Activated naive CD4-positive, alpha-beta T cell treated with anti-CD3 and anti-CD28 coated beads, Interleukin-2, amount 50 U/mL, for 72 hours (primary cell): ENCODE data around the gene ETS2. TPM values are rescaled to one million over a fixed set of nuclear protein-coding genes. Genes with fewer than 3 reads are reported as not detected.
A peak's percentile ranks its signal among the peaks of the same experiment; 100 is the strongest.

Source experiments
- ATAC-seq, 2 donors: fragments of 150-1000 bp; cut with Tn5 transposase; 2 replicates each; pipeline ENCODE4 v1.10.0; 2021; ENCODE audit warnings: mild to moderate bottlenecking in 2 of 2, moderate library complexity in 2 of 2
- DNase-seq, 2 donors: peaks; one replicate each; pipeline ENCODE4 v3.0.0; 2021 to 2022; ENCODE audit warnings: low spot score in 2 of 2
- H3K27ac Mint-ChIP-seq, 2 donors: one replicate each; pipeline ENCODE4 v1.8.0; 2022; ENCODE audit warnings: mild to moderate bottlenecking in 2 of 2, mixed read lengths in 2 of 2
- H3K36me3 Mint-ChIP-seq, 2 donors: one replicate each; pipeline ENCODE4 v1.8.0; 2022; ENCODE audit warnings: mixed read lengths in 2 of 2
- H3K9me3 Mint-ChIP-seq, 2 donors: one replicate each; pipeline ENCODE4 v1.8.0; 2022; ENCODE audit warnings: mixed read lengths in 2 of 2
- total RNA-seq, 2 donors: library from RNA; stranded (reverse); gene quantifications; one replicate each; pipeline ENCODE4 v1.2.3, GENCODE V29; 2022

The ETS2 gene
- total RNA-seq, 2 donors from 2014 or later: 35.8 to 48.3 TPM

DNA sequence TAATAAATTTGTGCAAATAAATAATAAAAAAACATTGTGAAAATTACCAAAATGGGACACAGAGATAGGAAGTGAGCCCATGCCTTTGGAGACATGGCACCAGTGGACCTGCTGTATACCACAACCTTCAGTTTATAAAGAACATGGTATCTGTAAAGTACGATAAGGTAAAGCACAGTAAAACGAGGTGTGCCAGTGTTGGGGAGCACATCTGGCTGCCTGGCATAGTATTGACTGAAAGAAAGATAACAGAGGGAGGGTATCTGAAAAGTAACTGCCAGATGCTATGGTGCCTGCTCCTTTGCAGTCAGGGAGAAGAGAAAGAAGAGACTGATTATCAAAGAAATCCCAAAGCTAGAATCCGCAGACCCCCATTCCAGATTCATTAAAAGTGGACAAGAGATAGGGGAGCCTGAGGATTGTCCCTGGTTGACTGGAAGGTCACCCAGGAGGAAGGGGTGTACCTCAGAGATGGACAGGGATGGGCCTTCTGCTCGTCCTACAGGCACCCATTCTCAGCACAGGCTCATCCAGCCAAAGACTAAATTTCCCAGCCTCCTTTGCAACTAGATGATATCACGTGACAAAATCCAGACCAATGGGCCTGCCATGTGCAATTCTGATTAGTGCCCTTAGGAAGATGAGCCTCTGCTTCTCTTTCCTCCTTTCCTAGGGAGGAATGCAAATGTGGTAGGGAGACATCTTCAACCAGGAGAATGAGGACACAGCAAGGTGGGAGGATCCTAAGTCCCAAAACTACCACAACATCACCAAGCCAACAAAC, 12.9 kb upstream of the ETS2 start:
- peaks cover 0 to 4% of the 10 kb centered on the region in 2 donors for H3K9me3 Mint-ChIP-seq
- no peaks in the 10 kb centered on the region for H3K36me3 Mint-ChIP-seq
- DNase-seq: no peak
- no peak for ATAC-seq
- H3K27ac Mint-ChIP-seq: no peak overlapping the region

- Mint-ChIP-seq H3K27ac (no peak overlapping the region), H3K36me3 (no peaks in the 10 kb centered on the region), H3K9me3 (peaks cover 0 to 4% of the 10 kb centered on the region in 2 donors)
- DNase-seq: no peak
- ATAC-seq: no peak
Measured at GRCh38 chr21:38793926-38794713, 11.6 kb upstream of the ETS2 start.

- Mint-ChIP-seq H3K36me3 (no peaks in the 10 kb centered on the region), H3K9me3 (peaks cover 0 to 4% of the 10 kb centered on the region in 2 donors), H3K27ac (no peak overlapping the region)
- ATAC-seq: no peak
- no peak for DNase-seq
Measured at GRCh38 chr21:38794978-38795377, 10.8 kb upstream of the ETS2 start.

DNA sequence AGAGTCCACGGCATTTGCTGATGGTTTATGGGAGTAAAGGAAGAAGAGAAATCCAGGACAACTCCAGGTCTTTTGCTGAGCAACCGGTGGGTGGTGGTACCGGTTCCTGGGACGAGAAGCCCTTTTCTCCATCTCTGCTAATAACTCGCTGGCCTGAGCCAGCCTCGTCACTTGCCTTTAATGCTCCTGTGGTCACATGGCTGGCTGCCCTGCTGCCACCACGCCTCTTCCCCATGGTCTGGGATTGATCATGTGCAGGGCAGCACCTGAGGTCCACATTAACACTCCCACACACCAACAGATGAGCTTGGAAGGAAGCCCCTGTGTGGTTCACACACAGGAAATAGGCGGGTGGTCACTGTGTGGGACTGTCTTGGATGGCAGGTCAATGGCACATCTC, 10.3 kb upstream of the ETS2 start:
- DNase-seq (no peak), ATAC-seq (no peak)
- Mint-ChIP-seq H3K36me3 (no peaks in the 10 kb centered on the region), H3K27ac (no peak overlapping the region), H3K9me3 (peaks cover 0 to 4% of the 10 kb centered on the region in 2 donors)

DNA sequence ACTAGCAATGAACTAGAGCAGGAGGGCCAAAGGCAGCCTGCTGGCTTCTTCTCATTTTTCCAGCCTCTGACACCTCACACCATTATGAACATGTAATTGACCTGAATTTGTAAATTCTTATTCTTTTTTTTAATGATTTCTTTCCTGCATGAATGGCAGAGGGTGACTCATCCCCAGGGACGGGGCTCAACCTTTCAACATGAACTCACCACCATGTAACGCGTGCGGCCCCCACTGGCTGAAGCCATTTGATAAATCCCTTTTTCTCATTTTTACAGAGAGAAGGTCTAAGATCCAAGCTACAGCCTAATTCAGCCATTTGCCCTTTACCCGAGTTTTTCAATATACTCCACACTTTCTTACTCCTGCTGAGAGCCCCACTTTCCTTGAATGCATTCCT, 9.3 kb upstream of the ETS2 start:
- Mint-ChIP-seq H3K27ac (no peak overlapping the region), H3K9me3 (peaks cover 0 to 4% of the 10 kb centered on the region in 2 donors), H3K36me3 (no peaks in the 10 kb centered on the region)
- DNase-seq (no peak), ATAC-seq (no peak)

- DNase-seq (no peak), ATAC-seq (peak in 1 of 2 donors; percentile 27)
- Mint-ChIP-seq H3K9me3 (no peaks in the 10 kb centered on the region), H3K36me3 (no peaks in the 10 kb centered on the region), H3K27ac (no peak overlapping the region)
Measured at GRCh38 chr21:38797470-38797869, 8.3 kb upstream of the ETS2 start.

- no peak for DNase-seq
- no peaks in the 10 kb centered on the region for H3K9me3 Mint-ChIP-seq
- no peak overlapping the region for H3K27ac Mint-ChIP-seq
- no peak for ATAC-seq
- no peaks in the 10 kb centered on the region for H3K36me3 Mint-ChIP-seq
Measured at GRCh38 chr21:38798081-38798480, 7.6 kb upstream of the ETS2 start.

DNA sequence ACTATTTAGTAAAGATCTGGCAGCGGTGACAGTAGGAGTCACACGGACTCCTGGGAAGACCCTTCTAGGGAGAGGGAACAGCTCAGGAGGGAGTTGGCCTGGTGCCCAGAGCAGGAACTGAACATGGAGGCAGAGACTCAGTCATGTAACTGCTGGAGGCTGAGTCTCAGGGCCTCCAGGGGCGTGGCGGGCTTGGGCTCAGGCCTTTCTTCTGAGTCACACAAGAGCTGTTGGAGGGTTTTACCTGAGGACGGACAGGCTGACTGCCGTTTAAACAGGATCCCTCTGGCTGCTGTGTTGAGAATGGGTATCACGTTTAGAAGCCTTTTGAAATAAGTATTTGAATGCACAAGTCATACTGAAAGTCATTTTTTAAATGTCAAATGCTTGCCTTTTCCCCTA, 7.2 kb upstream of the ETS2 start:
- Mint-ChIP-seq H3K36me3 (no peaks in the 10 kb centered on the region), H3K27ac (peak overlapping the region in 1 of 2 donors; percentile 23), H3K9me3 (no peaks in the 10 kb centered on the region)
- peak; percentile 85 to 87 for ATAC-seq
- peak in 1 of 2 donors; percentile 22 for DNase-seq

DNA sequence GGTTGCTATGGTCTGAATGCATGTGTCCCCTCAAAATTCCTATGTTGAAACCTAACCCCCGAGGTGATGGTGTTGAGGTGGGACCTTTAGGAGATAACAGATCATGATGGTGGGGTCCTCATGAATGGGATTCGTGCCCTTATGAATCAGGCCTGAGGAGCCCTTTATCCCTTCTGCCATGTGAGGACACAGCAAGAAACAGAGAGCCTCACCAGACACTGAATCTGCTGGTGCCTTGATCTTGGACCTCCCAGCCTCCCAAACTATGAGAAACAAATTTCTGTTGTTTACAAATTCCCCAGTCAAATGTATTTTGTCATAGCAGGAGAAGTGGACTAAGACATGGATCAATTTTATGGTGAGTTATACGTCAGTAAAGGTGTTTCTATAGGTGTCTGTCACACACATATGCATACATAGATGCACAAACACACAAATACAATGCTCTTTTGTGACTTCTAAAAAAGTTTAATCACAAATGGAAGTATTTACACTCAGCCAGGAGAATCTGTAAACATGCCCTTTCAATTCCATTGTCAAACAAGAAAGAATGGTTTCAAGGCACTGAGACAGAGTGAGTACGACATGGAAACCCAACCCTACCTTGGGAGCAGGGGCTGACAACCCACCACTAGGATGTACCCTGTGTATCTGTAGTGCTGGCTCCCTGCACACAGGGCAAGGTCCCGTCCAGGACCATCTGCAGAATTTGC, 5.5 kb upstream of the ETS2 start:
- Mint-ChIP-seq H3K9me3 (no peaks in the 10 kb centered on the region), H3K36me3 (no peaks in the 10 kb centered on the region), H3K27ac (no peak overlapping the region)
- DNase-seq (no peak), ATAC-seq (no peak)

GRCh38 chr21:38800924-38801744, 4.6 kb upstream of the ETS2 start:
- Mint-ChIP-seq H3K27ac (no peak overlapping the region), H3K36me3 (no peaks in the 10 kb centered on the region), H3K9me3 (no peaks in the 10 kb centered on the region)
- ATAC-seq (no peak), DNase-seq (no peak)

- ATAC-seq: no peak
- no peak overlapping the region for H3K27ac Mint-ChIP-seq
- DNase-seq: no peak
- H3K9me3 Mint-ChIP-seq: no peaks in the 10 kb centered on the region
- H3K36me3 Mint-ChIP-seq: peaks cover 0 to 9% of the 10 kb centered on the region in 2 donors
Measured at GRCh38 chr21:38802050-38803026, 3.4 kb upstream of the ETS2 start.

DNA sequence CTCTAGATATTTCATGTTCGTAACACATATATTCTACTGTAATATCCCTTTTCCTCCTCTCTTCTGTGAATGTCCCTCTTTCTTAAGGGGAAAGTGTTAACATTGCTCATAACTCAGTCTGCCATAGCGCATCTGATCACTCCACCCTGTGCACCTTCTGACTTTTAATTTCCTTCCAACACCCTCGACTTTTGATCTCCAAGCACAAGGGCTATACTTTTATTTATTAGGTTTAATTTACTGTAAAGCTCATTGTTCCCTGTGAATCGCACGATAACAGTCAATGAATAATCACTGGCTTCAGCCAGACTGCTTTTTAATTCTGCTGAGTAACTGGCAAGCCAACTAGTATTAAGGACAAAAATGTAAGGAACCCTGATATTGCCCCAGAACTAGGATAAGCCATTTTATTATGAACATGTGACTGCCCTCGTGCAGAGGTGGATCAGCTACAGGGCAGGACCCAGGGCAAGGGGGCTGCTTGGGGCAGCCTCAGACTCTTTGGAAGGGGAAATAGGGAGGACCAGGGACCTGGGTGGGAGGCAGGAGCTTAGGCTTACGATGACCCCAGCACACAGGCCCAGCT, 2.6 kb upstream of the ETS2 start:
- H3K27ac Mint-ChIP-seq: peak overlapping the region in 1 of 2 donors; percentile 93
- peaks cover 8 to 17% of the 10 kb centered on the region in 2 donors for H3K36me3 Mint-ChIP-seq
- H3K9me3 Mint-ChIP-seq: no peaks in the 10 kb centered on the region
- ATAC-seq: no peak
- no peak for DNase-seq

DNA sequence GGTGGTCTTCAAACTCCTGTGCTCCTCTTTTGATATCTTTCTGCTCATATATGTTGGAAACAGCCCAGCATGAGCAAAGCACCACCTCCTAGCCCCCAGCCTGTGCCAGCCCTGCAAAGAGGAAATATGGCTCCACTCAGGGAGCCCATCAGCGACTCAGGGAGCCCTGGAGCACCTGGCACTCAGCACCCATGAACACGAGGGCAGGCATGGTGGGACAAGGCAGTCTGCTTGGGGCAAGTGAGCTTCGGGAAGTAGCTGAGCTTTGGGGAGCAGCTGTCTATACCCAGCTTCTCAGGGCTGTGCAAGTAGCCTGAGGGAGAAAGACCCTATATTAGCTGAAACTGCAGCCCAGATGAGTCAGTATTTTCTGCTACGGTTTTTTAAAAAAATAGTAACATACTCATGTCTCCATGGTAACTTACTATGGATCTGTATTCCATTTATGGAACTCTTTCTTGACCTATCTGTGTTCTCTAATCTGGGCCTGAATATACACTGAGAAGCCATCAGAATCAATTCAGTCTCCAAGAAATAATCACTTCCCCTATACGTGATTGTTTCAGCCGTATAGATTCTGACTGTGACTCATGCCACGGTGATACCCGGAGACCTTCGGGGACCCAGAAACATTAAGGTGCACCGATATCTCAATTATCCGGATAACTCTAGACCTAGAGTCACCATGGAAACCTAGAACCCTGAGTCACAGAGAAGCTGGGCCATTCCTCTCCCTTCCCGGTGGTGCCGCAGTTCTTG, 1.5 kb upstream of the ETS2 start:
- H3K36me3 Mint-ChIP-seq: peaks cover 15 to 22% of the 10 kb centered on the region in 2 donors
- ATAC-seq: peak; percentile 6 to 35
- no peaks in the 10 kb centered on the region for H3K9me3 Mint-ChIP-seq
- DNase-seq: no peak
- H3K27ac Mint-ChIP-seq: peak overlapping the region in 1 of 2 donors; percentile 93

GRCh38 chr21:38804789-38805327, 871 bp upstream of the ETS2 start:
- H3K9me3 Mint-ChIP-seq: no peaks in the 10 kb centered on the region
- DNase-seq (peak; percentile 45 to 85), ATAC-seq (peak; percentile 61 to 79)
- peaks cover 21 to 22% of the 10 kb centered on the region in 2 donors for H3K36me3 Mint-ChIP-seq
- H3K27ac Mint-ChIP-seq: peak overlapping the region in 1 of 2 donors; percentile 93
